SK-N-SH treated with all-trans-retinoic acid at 6 μM for 48 hours (cell line): ENCODE results near the gene RAPH1.

Experiments used
- ARNTL ChIP-seq: fragments of 450-650 bp; formaldehyde crosslinking; IDR thresholded peaks from 2 replicates; pipeline ENCODE4 v1.5.0; 2020; ENCODE audit warnings: low read depth, mild to moderate bottlenecking, moderate library complexity, borderline replicate concordance
- BACH2 ChIP-seq: fragments of 250-450 bp; sonication (Bioruptor Pico); IDR thresholded peaks from 2 replicates; pipeline ENCODE4 v1.9.0; 2021; ENCODE audit warnings: mild to moderate bottlenecking, borderline replicate concordance
- CREB5 ChIP-seq: fragments of 250-450 bp; sonication (Bioruptor Pico); IDR thresholded peaks from 2 replicates; pipeline ENCODE4 v1.5.1; 2020; ENCODE audit warnings: low read depth, mild to moderate bottlenecking, moderate library complexity
- CSDC2 ChIP-seq: fragments of 250-450 bp; sonication (Bioruptor Pico); IDR thresholded peaks from 2 replicates; pipeline ENCODE4 v1.5.0; 2020; ENCODE audit warnings: mild to moderate bottlenecking, moderate library complexity
- ISL1 ChIP-seq: fragments of 250-450 bp; sonication (Bioruptor Pico); IDR thresholded peaks from 2 replicates; pipeline ENCODE4 v2.1.2; 2022; ENCODE audit warnings: mild to moderate bottlenecking, moderate library complexity
- PPARA ChIP-seq: fragments of 250-450 bp; sonication (Bioruptor Pico); IDR thresholded peaks from 2 replicates; pipeline ENCODE4 v1.5.0; 2020; ENCODE audit warnings: mild to moderate bottlenecking, borderline replicate concordance
- RARB ChIP-seq: fragments of 250-450 bp; sonication (Bioruptor Pico); IDR thresholded peaks from 2 replicates; pipeline ENCODE4 v1.8.0; 2021; ENCODE audit warnings: mild to moderate bottlenecking, moderate library complexity
- SNAI2 ChIP-seq: fragments of 250-450 bp; sonication (Bioruptor Pico); IDR thresholded peaks from 2 replicates; pipeline ENCODE4 v1.5.0; 2020; ENCODE audit warnings: mild to moderate bottlenecking, moderate library complexity
- TOX ChIP-seq: fragments of 250-450 bp; sonication (Bioruptor Pico); IDR thresholded peaks from 2 replicates; pipeline ENCODE4 v1.8.0; 2021; ENCODE audit warnings: mild to moderate bottlenecking, moderate library complexity, borderline replicate concordance
- ZC3H10 ChIP-seq: fragments of 250-450 bp; sonication (Bioruptor Pico); IDR thresholded peaks from 2 replicates; pipeline ENCODE4 v1.5.1; 2021; ENCODE audit warnings: mild to moderate bottlenecking, moderate library complexity
- ZFP3 ChIP-seq: fragments of 250-450 bp; sonication (Bioruptor Pico); IDR thresholded peaks from 2 replicates; pipeline ENCODE4 v1.5.0; 2020; ENCODE audit warnings: mild to moderate bottlenecking, moderate library complexity
- ZNF70 ChIP-seq: fragments of 450-650 bp; formaldehyde crosslinking; IDR thresholded peaks from 2 replicates; pipeline ENCODE4 v1.5.0; 2020; ENCODE audit warnings: mild to moderate bottlenecking, moderate library complexity
- TF ChIP-seq, protein P1 (sequence below): fragments of 250-450 bp; sonication (Bioruptor Pico); IDR thresholded peaks from 2 replicates; pipeline ENCODE4 v1.8.0; 2020; ENCODE audit warnings: mild to moderate bottlenecking, moderate library complexity, borderline replicate concordance

DNA sequence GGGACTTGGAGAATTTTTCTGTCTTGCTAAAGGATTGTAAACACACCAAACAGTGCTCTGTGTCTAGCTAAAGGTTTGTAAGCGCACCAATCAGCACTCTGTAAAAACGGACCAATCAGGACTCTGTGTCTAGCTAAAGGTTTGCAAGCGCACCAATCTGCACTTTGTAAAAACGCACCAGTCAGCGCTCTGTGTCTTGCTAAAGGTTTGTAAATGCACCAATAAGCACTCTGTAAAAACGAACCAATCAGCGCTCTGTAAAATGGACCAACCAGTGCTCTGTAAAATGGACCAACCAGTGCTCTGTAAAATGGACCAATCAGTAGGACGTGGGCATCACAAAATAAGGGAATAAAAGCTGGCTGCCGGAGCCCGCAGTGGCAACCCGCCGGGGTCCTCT lies 190.4 kb downstream of the RAPH1 start:
- TF ChIP-seq ARNTL (CRISPR knock-in tag) = no peak
- TF ChIP-seq ZC3H10 (CRISPR knock-in tag) = no peak
- no peak for TF ChIP-seq CSDC2 (CRISPR knock-in tag)
- TF ChIP-seq ISL1 (CRISPR knock-in tag) = no peak
- TF ChIP-seq, protein P1, sequence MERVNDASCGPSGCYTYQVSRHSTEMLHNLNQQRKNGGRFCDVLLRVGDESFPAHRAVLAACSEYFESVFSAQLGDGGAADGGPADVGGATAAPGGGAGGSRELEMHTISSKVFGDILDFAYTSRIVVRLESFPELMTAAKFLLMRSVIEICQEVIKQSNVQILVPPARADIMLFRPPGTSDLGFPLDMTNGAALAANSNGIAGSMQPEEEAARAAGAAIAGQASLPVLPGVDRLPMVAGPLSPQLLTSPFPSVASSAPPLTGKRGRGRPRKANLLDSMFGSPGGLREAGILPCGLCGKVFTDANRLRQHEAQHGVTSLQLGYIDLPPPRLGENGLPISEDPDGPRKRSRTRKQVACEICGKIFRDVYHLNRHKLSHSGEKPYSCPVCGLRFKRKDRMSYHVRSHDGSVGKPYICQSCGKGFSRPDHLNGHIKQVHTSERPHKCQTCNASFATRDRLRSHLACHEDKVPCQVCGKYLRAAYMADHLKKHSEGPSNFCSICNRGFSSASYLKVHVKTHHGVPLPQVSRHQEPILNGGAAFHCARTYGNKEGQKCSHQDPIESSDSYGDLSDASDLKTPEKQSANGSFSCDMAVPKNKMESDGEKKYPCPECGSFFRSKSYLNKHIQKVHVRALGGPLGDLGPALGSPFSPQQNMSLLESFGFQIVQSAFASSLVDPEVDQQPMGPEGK (CRISPR knock-in tag) = no peak
- no peak for TF ChIP-seq PPARA (CRISPR knock-in tag)
- TF ChIP-seq SNAI2 (CRISPR knock-in tag) = no peak
- TF ChIP-seq ZNF70 (CRISPR knock-in tag) = no peak
- TF ChIP-seq ZFP3 (CRISPR knock-in tag) = no peak
- no peak for TF ChIP-seq RARB (CRISPR knock-in tag)
- no peak for TF ChIP-seq CREB5 (CRISPR knock-in tag)
- no peak for TF ChIP-seq TOX (CRISPR knock-in tag)
- no peak for TF ChIP-seq BACH2 (CRISPR knock-in tag)
